GM21526 (cell line): Measurements from ENCODE around the gene CHIC1.
"Not testable (repeated sequence)": the region's sequence is repeated elsewhere in the genome, so short reads cannot be mapped to it uniquely, and the experiment has no call there.

Experiments
- ATAC-seq: cut with Tn5 transposase; IDR thresholded peaks from one replicate; pipeline ENCODE4 v1.9.1; 2021; ENCODE audit warnings: moderate library complexity; ENCODE audit not compliant: unreplicated experiment, low FRiP score

The CHIC1 gene

GRCh38 chrX:73707014-73707413 is 144.0 kb downstream of the CHIC1 start:
- not testable (repeated sequence) for ATAC-seq

GRCh38 chrX:73728602-73729001 is 165.6 kb downstream of the CHIC1 start:
- no peak for ATAC-seq
